Measurements from ENCODE around the gene FBXL20. TPM values are rescaled to one million over a fixed set of nuclear protein-coding genes. Genes with fewer than 3 reads are reported as not detected.

The FBXL20 gene
- total and polyA plus RNA-seq, 9 of the 15 experiments (the other 6 are each of a cell fraction or from before 2014, with no cell fraction given) = 1.8 to 15.1 (median 5.6) TPM

GRCh38 chr17:39205112-39205526 is 196.3 kb downstream of the FBXL20 start:
- Histone ChIP-seq H3K27ac (ENCODE audit: extremely low read depth, low read depth, low read length) (no peak overlapping the region), H3K27me3 (ENCODE audit: control insufficient read depth in 2 of 2, insufficient read depth in 2 of 2, low read length in 2 of 2) (peaks cover 0 to 4% of the 10 kb centered on the region in 2 experiments; a peak in 1 of 5 replicates), H2AFZ (ENCODE audit: low read depth, low read length) (no peak overlapping the region), H3K79me2 (ENCODE audit: control insufficient read depth, insufficient read depth, low read length) (peaks cover 29% of the 10 kb centered on the region), H3K36me3 (ENCODE audit: control insufficient read depth, insufficient read depth, low read length) (peaks cover 46% of the 10 kb centered on the region), H3K4me1 (replicated peaks in 1 of 2; ENCODE audit: control insufficient read depth in 2 of 2, insufficient read depth in 2 of 2, low read length in 2 of 2) (peaks cover 13 to 29% of the 10 kb centered on the region in 2 experiments; a peak in 4 of 5 replicates), H3K4me2 (ENCODE audit: insufficient read depth, low read length) (no peak overlapping the region), H4K20me1 (replicated peaks; ENCODE audit: control insufficient read depth, insufficient read depth, low read length) (peaks cover 12% of the 10 kb centered on the region), H3K9me3 (replicated peaks; ENCODE audit: control insufficient read depth, insufficient read depth, low read depth, low read length) (no peaks in the 10 kb centered on the region), H3K4me3 (no peak overlapping the region), H3K9me1 (ENCODE audit: control insufficient read depth, insufficient read depth, low read length) (peaks cover 4% of the 10 kb centered on the region), H3K9ac (ENCODE audit: insufficient read depth in 1 of 2, low read depth in 2 of 2, low read length in 2 of 2) (no peak overlapping the region)
- DNase-seq (ENCODE audit: extremely low read depth in 1 of 4, low spot score in 3 of 4) (peak in 2 of 4 experiments; percentile 19 to 31), ATAC-seq (peak; percentile 7), FAIRE-seq (peak; percentile 46)
- CTCF ChIA-PET (ENCODE audit: low intra/inter-chr PET ratio) = no interaction called here
- no TSS peak for BruUV-seq (replicated peaks)
- in situ Hi-C loops (cut with MboI) = no loop called here
- 72% methylated on average over 3 of the region's 3 CpGs for WGBS (ENCODE audit: insufficient coverage, low coverage, missing lambda C conversion rate)
- intact Hi-C loops (cut with micrococcal nuclease) = loop anchor here (5.0 kb wide), 3 partner anchors 147 to 412 kb away; no protein-coding TSS in a partner anchor
- POLR2A ChIA-PET = interaction anchor here (0.6 to 1.7 kb wide), 5 partner anchors 8 to 25 kb away, joined by 3 to 4 read pairs (median 3); partner anchors contain the start of gene CACNB1
- TF ChIP-seq SIRT6 (IDR thresholded peaks at IDR 0.05; ENCODE audit: low read depth, low read length) (peak; percentile 74), ATF3 (IDR thresholded peaks at IDR 0.05) (no peak), ATF3 (CRISPR knock-in tag; conservative IDR thresholded peaks at IDR 0.05) (no peak), SRSF1 (IDR thresholded peaks at IDR 0.05; ENCODE audit: low read depth, low read length) (no peak), ZFP36 (IDR thresholded peaks at IDR 0.05; ENCODE audit: low read depth, low read length, partially characterized antibody) (no peak), SETDB1 (IDR thresholded peaks at IDR 0.05; ENCODE audit: low read length) (no peak), E2F8 (IDR thresholded peaks at IDR 0.05; ENCODE audit: low read depth, partially characterized antibody) (peak; percentile 76), SUPT5H (IDR thresholded peaks at IDR 0.05) (peak; percentile 70), MAX (CRISPR knock-in tag; IDR thresholded peaks at IDR 0.05) (no peak)
- TF ChIP-seq, protein P1, sequence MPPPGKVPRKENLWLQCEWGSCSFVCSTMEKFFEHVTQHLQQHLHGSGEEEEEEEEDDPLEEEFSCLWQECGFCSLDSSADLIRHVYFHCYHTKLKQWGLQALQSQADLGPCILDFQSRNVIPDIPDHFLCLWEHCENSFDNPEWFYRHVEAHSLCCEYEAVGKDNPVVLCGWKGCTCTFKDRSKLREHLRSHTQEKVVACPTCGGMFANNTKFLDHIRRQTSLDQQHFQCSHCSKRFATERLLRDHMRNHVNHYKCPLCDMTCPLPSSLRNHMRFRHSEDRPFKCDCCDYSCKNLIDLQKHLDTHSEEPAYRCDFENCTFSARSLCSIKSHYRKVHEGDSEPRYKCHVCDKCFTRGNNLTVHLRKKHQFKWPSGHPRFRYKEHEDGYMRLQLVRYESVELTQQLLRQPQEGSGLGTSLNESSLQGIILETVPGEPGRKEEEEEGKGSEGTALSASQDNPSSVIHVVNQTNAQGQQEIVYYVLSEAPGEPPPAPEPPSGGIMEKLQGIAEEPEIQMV (tag; conservative IDR thresholded peaks at IDR 0.05; ENCODE audit: low read depth) = no peak
- TF ChIP-seq, protein P2, sequence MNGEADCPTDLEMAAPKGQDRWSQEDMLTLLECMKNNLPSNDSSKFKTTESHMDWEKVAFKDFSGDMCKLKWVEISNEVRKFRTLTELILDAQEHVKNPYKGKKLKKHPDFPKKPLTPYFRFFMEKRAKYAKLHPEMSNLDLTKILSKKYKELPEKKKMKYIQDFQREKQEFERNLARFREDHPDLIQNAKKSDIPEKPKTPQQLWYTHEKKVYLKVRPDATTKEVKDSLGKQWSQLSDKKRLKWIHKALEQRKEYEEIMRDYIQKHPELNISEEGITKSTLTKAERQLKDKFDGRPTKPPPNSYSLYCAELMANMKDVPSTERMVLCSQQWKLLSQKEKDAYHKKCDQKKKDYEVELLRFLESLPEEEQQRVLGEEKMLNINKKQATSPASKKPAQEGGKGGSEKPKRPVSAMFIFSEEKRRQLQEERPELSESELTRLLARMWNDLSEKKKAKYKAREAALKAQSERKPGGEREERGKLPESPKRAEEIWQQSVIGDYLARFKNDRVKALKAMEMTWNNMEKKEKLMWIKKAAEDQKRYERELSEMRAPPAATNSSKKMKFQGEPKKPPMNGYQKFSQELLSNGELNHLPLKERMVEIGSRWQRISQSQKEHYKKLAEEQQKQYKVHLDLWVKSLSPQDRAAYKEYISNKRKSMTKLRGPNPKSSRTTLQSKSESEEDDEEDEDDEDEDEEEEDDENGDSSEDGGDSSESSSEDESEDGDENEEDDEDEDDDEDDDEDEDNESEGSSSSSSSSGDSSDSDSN (IDR thresholded peaks at IDR 0.05; ENCODE audit: borderline replicate concordance in 1 of 2, low read depth in 2 of 2, low read length in 2 of 2) = no peak
